Activated T-cell treated with anti-CD3 and anti-CD28 coated beads for 1 hour (primary cell): ENCODE data around the gene RERE.
"Not testable (repeated sequence)": the region's sequence is repeated elsewhere in the genome, so short reads cannot be mapped to it uniquely, and the experiment has no call there.

ENCODE experiments used
- DNase-seq: peaks from one replicate; pipeline ENCODE4 v3.0.0-alpha.2; 2020; ENCODE audit warnings: low read depth

RERE gene

GRCh38 chr1:8398677-8399076, 418.8 kb downstream of the RERE start:
- no peak for DNase-seq

- no peak for DNase-seq
Measured at GRCh38 chr1:8398086-8398485, 419.4 kb downstream of the RERE start.

- DNase-seq: no peak
Measured at GRCh38 chr1:8397511-8397910, 419.9 kb downstream of the RERE start.

GRCh38 chr1:8396786-8397406, 420.5 kb downstream of the RERE start:
- DNase-seq: no peak

GRCh38 chr1:8396083-8396785, 421.2 kb downstream of the RERE start:
- no peak for DNase-seq

- DNase-seq: no peak
Measured at GRCh38 chr1:8395433-8395866, 422.0 kb downstream of the RERE start.

- no peak for DNase-seq
Measured at GRCh38 chr1:8394456-8395321, 422.8 kb downstream of the RERE start.

GRCh38 chr1:8392522-8392921, 424.9 kb downstream of the RERE start:
- DNase-seq: no peak

GRCh38 chr1:8390707-8391106, 426.7 kb downstream of the RERE start:
- no peak for DNase-seq

- DNase-seq: no peak
Measured at GRCh38 chr1:8389958-8390535, 427.4 kb downstream of the RERE start.

- DNase-seq: no peak
Measured at GRCh38 chr1:8388732-8389562, 428.5 kb downstream of the RERE start.

- DNase-seq: no peak
Measured at GRCh38 chr1:8386247-8386646, 431.2 kb downstream of the RERE start.

- DNase-seq: no peak
Measured at GRCh38 chr1:8384577-8384976, 432.9 kb downstream of the RERE start.

- DNase-seq: no peak
Measured at GRCh38 chr1:8384088-8384487, 433.4 kb downstream of the RERE start.

- DNase-seq: no peak
Measured at GRCh38 chr1:8382608-8383505, 434.6 kb downstream of the RERE start.

- no peak for DNase-seq
Measured at GRCh38 chr1:8382051-8382505, 435.4 kb downstream of the RERE start.

- DNase-seq: no peak
Measured at GRCh38 chr1:8381618-8382017, 435.8 kb downstream of the RERE start.

GRCh38 chr1:8380310-8380709, 437.1 kb downstream of the RERE start:
- not testable (repeated sequence) for DNase-seq

- DNase-seq: no peak
Measured at GRCh38 chr1:8379513-8380186, 437.8 kb downstream of the RERE start.

- DNase-seq: no peak
Measured at GRCh38 chr1:8378981-8379470, 438.4 kb downstream of the RERE start.
